Skeletal muscle satellite cell (primary cell): ENCODE measurements around the gene AREL1.

Experiments used
- H3K27me3 ChIP-seq: 2 replicates; pipeline ENCODE4 v1.7.0; 2013; ENCODE audit warnings: low read length; ENCODE audit not compliant: control insufficient read depth, insufficient read depth
- H3K36me3 ChIP-seq: 2 replicates; pipeline ENCODE4 v1.7.0; 2013; ENCODE audit warnings: mild to moderate bottlenecking, control low read depth, low read length; ENCODE audit not compliant: insufficient read depth
- H3K4me1 ChIP-seq: 2 replicates; pipeline ENCODE4 v1.7.0; 2013; ENCODE audit warnings: low read length; ENCODE audit not compliant: control insufficient read depth, insufficient read depth
- H3K4me2 ChIP-seq: 2 replicates; pipeline ENCODE4 v1.7.0; 2013; ENCODE audit warnings: mild to moderate bottlenecking, low read length
- H3K4me3 ChIP-seq: 2 replicates; pipeline ENCODE4 v1.7.0; 2013; ENCODE audit warnings: low read length
- H3K9ac ChIP-seq: 2 replicates; pipeline ENCODE4 v1.7.0; 2013; ENCODE audit warnings: mild to moderate bottlenecking, low read depth, low read length, moderate library complexity
- H3K9me3 ChIP-seq: replicated peaks from 2 replicates; pipeline ENCODE4 v1.7.0; 2013; ENCODE audit warnings: mild to moderate bottlenecking, control low read depth, low read length

AREL1 gene

DNA sequence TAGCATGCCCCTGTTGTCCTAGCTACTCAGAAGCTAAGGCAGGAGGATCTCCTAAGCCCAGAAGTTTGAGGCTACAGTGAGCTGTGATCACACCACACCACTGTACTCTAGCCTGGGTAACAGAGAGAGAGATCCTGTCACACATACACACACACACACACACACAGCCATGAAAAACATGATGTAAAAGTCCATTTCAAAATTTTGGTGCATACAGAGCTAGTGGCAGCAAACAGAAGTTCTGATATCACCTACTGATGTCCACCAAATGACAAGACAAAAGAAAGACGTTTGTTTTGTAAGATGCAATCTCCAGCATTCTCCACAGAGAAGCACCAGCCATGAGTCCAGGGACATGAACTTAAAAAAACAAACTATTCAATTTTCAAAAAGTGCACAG lies 15.9 kb downstream of the AREL1 start:
- H3K36me3 ChIP-seq = peaks cover 9% of the 10 kb centered on the region
- H3K27me3 ChIP-seq = no peaks in the 10 kb centered on the region
- H3K4me1 ChIP-seq = peaks cover 17% of the 10 kb centered on the region
- no peaks in the 10 kb centered on the region for H3K9me3 ChIP-seq
- no peak overlapping the region for H3K9ac ChIP-seq
- peak overlapping the region; percentile 42 for H3K4me2 ChIP-seq
- H3K4me3 ChIP-seq = no peak overlapping the region

DNA sequence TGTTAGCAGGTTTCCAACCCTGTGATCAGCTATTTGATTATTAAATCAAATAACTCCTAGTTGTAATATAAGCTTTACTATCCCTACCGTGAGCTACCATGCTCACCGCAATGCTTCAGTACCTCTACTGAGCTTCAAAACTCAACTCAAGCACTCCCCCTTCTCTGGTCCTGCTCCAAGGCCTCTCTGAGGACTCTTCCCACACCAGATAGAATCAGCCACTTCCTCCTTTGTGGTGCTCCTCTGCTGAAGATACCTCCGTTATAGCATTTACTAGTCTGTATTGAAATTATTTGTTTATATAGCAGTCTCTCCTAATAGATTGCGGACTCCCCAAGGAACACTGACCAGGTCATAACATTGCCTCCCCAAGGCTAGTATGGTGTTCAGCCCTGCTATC lies 17.5 kb downstream of the AREL1 start:
- Histone ChIP-seq H3K4me1 (peaks cover 17% of the 10 kb centered on the region), H3K36me3 (peaks cover 8% of the 10 kb centered on the region), H3K27me3 (no peaks in the 10 kb centered on the region), H3K4me3 (no peak overlapping the region), H3K4me2 (no peak overlapping the region), H3K9me3 (no peaks in the 10 kb centered on the region), H3K9ac (no peak overlapping the region)

DNA sequence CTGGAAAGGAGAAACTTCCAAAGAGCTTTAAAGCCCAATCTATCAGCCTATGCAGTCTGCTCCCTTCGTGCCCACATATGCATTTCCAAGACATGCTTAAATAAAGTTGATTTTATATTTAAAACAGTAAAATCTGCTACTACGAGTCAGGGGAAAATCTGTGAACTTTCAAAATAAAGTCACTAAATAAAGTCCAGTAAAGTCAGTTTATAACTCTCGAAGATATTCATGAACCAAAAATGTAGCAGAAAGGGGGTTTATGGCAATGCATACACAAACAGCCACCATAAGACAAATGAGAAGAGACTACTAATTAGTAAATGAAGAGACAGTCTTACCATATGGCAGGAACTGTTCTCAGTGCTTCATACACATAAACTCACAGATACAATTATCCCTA lies 19.7 kb downstream of the AREL1 start:
- Histone ChIP-seq H3K9ac (no peak overlapping the region), H3K4me1 (peaks cover 13% of the 10 kb centered on the region), H3K4me2 (no peak overlapping the region), H3K4me3 (no peak overlapping the region), H3K9me3 (no peaks in the 10 kb centered on the region), H3K27me3 (no peaks in the 10 kb centered on the region), H3K36me3 (peaks cover 13% of the 10 kb centered on the region)

DNA sequence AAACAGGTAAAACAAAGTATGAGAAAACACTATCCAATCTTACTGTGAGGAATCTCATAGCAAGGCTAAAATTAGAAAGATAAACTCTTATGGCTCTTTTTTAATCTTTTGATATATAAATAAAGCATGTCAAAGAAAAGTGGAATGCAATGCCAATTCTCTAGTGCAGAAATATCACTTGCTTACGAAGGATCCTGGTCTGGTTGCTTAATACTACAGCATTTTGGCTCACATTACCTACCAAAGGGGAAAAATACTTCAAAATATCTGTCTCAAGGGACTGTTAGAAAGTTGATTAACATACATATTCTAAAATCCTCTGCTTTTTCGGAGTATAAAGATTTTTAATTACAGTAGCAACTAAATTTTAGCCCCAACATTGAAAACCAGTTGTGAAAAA lies 21.4 kb downstream of the AREL1 start:
- Histone ChIP-seq H3K4me1 (no peaks in the 10 kb centered on the region), H3K36me3 (peaks cover 23% of the 10 kb centered on the region), H3K9ac (no peak overlapping the region), H3K4me3 (no peak overlapping the region), H3K4me2 (no peak overlapping the region), H3K9me3 (no peaks in the 10 kb centered on the region), H3K27me3 (no peaks in the 10 kb centered on the region)

DNA sequence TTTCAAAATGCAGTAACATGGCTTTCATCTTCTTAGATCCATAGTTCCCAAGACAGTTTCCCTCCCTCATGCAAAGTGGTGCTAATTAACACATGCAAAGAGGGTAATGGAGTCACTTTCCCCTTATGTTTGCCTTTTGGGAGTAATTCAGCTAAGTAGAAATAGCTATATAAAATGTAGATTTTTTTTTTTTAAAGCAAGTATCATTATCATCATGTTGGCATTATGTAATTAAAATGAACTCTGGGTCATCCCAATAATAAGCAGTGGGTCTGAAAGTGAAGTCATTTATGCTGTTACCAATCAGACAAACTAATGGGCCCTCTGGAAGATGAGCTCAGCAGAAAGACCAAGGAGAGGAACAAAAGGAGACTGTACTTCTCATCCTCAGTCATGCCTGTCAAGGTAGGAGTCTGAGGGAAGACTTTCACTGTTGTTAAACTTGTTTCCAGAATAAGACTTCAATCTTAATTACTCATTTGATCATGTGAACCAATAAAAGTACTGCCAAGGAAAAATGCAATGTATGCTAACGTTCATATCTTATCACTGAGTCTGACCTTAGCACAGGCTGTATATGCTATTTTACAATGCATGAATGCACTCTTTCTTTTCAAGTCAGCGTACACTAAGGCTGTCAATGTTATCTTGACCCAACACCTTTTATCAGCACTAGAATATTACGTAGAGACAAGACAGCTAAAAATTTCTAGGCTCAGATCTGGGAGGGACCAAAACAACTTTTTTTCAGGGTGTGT lies 26.8 kb downstream of the AREL1 start:
- Histone ChIP-seq H3K27me3 (no peaks in the 10 kb centered on the region), H3K36me3 (peaks cover 61% of the 10 kb centered on the region), H3K4me2 (no peak overlapping the region), H3K4me3 (no peak overlapping the region), H3K9ac (no peak overlapping the region), H3K9me3 (no peaks in the 10 kb centered on the region), H3K4me1 (no peaks in the 10 kb centered on the region)

DNA sequence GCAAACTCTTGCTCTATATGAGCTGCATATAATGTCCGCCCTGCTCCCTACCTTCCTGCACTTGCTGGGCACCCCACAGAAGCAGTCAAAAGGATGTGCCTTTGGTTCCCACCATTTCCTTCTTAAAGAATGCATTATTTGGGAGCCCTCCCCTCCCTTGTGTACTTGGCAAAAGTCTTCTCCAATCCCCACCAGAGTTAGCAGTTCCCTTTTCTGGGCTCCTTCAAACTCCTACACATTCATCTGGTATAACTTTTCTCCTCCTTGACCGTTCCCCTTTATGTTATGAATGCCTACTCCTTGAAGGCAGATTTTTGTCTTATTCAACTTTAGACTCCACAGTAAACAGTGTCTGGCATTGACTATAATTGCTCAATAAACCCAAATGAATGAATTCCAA lies 27.8 kb downstream of the AREL1 start:
- Histone ChIP-seq H3K4me3 (no peak overlapping the region), H3K27me3 (no peaks in the 10 kb centered on the region), H3K4me1 (no peaks in the 10 kb centered on the region), H3K9me3 (no peaks in the 10 kb centered on the region), H3K36me3 (peaks cover 60% of the 10 kb centered on the region), H3K9ac (no peak overlapping the region), H3K4me2 (no peak overlapping the region)

DNA sequence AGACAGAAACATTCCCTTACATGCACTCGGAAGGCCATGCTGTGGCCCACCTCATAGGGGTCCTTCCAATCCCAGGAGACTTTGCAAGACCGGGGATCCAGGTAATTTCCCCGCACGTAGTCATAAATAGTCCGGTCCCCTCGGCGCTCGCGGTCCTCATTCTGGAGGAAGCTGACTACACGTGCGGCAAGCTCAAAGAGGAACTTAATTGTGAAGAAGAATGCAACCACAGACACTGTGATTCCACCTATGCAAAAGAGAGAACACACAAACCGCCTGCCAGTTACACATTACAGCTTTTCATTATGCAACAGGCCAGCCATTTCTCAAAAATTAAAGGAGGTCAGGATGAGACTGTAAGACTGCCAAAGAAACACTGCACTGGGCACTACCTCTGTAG lies 28.4 kb downstream of the AREL1 start:
- H3K36me3 ChIP-seq = peaks cover 60% of the 10 kb centered on the region
- no peak overlapping the region for H3K9ac ChIP-seq
- H3K4me2 ChIP-seq = no peak overlapping the region
- H3K27me3 ChIP-seq = no peaks in the 10 kb centered on the region
- H3K4me1 ChIP-seq = no peaks in the 10 kb centered on the region
- H3K9me3 ChIP-seq = no peaks in the 10 kb centered on the region
- H3K4me3 ChIP-seq = no peak overlapping the region

DNA sequence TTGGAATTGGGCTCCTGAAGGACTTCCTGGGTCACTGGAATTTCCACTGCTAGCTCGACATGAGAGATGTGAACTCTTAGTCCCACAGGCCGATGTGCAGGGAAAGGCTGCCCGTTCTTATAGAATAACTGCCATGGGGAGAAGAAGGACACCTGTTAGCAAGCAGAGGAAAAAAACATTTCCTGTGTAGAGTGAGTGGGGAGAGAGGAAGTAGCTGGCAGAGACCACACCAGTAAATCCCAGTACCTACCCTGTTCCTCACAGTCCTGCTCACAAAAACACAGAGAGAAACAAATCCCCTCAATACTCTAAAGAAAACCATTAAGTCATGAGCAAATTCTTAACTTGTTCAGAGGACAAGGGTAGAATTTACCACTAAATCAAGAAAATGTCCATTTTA lies 29.5 kb downstream of the AREL1 start:
- Histone ChIP-seq H3K9ac (no peak overlapping the region), H3K36me3 (peaks cover 56% of the 10 kb centered on the region), H3K4me1 (no peaks in the 10 kb centered on the region), H3K27me3 (no peaks in the 10 kb centered on the region), H3K9me3 (no peaks in the 10 kb centered on the region), H3K4me3 (no peak overlapping the region), H3K4me2 (no peak overlapping the region)

DNA sequence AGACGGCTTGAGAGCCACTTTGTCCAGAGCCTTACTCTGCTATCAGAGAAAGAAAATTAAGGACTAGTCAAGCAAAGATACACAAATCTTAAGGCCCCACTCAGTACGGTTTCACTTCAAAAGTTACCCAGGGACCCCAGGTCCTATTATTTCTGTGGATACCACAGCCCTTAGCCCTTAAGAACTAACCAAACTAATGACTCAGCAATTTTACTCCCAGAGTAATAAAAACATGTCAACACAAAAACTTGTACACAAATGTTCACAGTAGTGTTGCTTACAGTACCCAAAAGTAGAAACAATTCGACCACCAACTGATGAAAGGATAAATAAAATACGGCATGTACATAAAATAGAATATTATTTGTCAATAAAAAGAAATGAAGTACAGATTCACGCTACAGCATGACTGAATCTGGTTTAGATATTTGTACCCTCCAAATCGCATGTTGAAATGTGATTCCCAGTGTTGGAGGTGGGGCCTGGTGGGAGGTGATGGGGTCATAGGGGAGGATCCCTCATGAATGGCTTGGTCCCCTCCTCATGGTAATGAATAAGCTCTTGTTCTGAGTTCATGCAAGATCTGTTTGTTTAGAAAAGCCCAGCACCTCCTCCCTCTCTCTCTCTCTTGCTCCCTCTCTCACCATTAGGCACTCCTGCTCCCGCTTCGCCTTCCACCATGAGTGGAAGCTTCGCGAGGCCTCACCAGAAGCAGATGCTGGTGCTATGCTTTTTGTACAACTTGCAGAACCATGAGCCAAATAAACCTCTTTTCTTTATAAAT lies 30.5 kb downstream of the AREL1 start:
- no peaks in the 10 kb centered on the region for H3K9me3 ChIP-seq
- no peak overlapping the region for H3K4me2 ChIP-seq
- no peaks in the 10 kb centered on the region for H3K27me3 ChIP-seq
- H3K4me1 ChIP-seq = no peaks in the 10 kb centered on the region
- H3K4me3 ChIP-seq = no peak overlapping the region
- peaks cover 53% of the 10 kb centered on the region for H3K36me3 ChIP-seq
- H3K9ac ChIP-seq = no peak overlapping the region

DNA sequence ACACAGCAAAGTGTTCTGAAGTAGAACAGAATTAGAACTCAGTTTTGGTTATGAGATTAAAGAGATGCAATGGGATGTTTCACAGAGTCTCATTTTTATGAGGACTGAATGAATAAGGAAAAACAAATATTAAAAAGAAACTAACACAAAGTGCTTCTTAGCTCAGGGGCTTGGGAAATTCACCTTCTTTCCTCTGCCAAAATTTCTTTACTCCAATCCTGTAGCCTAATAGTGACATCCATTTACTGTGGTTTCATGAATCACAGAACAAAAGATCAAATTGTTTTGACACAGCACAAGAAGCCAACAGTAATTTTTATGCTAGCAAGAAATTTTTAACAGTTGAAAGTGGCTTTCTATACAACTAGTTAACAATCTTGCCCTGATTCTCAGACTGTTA lies 37.7 kb downstream of the AREL1 start:
- Histone ChIP-seq H3K4me1 (peaks cover 24% of the 10 kb centered on the region), H3K36me3 (peaks cover 40% of the 10 kb centered on the region), H3K4me3 (no peak overlapping the region), H3K27me3 (no peaks in the 10 kb centered on the region), H3K9me3 (no peaks in the 10 kb centered on the region), H3K4me2 (no peak overlapping the region), H3K9ac (no peak overlapping the region)

DNA sequence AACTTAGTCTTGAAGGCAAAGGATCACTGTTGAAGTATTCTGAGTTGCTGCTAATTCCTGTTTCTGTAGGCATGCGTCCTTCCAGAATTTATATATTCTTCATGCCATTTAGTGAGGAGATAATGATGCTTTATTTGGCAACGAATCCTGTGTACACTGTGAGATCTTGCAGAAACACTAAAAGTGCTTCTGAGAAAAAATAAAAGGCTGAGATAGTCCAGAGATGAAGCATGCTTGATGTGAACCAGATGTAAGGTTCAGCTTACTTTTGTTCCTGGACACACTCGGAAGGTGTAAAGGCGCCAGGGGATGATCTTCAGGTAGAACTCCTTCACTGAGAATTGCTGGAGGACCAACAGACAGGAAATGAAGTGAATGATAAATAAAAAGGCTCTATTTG lies 39.1 kb downstream of the AREL1 start:
- Histone ChIP-seq H3K4me2 (no peak overlapping the region), H3K4me1 (peaks cover 27% of the 10 kb centered on the region), H3K27me3 (no peaks in the 10 kb centered on the region), H3K9ac (no peak overlapping the region), H3K36me3 (peaks cover 54% of the 10 kb centered on the region), H3K4me3 (no peak overlapping the region), H3K9me3 (no peaks in the 10 kb centered on the region)

DNA sequence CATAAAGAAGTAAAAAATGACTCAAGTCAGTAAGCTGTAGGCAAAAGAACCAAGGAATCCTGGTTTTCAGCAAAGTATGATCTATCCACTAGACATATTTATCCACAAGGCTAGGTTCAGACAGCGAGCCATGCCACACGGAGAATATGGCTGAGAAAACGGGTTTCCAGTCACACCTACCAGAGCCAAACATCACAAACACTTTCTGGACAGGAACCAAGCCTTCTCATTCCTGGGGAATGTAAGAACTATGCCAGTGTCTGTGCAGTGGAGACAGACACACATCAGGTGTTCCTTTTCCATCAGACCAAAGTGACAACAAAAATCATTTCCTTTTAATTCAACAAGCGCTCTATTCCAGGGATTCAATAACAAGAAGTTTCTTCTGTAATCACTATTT lies 41.1 kb downstream of the AREL1 start:
- peak overlapping the region; percentile 28 for H3K9ac ChIP-seq
- H3K36me3 ChIP-seq = peaks cover 70% of the 10 kb centered on the region
- H3K27me3 ChIP-seq = no peaks in the 10 kb centered on the region

More for the DNA sequence above, 41.1 kb downstream of the AREL1 start:
- H3K4me3 ChIP-seq = no peak overlapping the region
- no peaks in the 10 kb centered on the region for H3K9me3 ChIP-seq
- H3K4me2 ChIP-seq = peak overlapping the region; percentile 27
- peaks cover 27% of the 10 kb centered on the region for H3K4me1 ChIP-seq
